GM12801 (cell line): Measurements from ENCODE around the gene BRINP1.

Experiments used
- TF ChIP-seq, protein P1 (sequence below): IDR thresholded peaks from one replicate; pipeline ENCODE4 v1.5.1; 2011; ENCODE audit warnings: control low read depth; ENCODE audit not compliant: insufficient read length; ENCODE audit errors: extremely low read depth

The BRINP1 gene

DNA sequence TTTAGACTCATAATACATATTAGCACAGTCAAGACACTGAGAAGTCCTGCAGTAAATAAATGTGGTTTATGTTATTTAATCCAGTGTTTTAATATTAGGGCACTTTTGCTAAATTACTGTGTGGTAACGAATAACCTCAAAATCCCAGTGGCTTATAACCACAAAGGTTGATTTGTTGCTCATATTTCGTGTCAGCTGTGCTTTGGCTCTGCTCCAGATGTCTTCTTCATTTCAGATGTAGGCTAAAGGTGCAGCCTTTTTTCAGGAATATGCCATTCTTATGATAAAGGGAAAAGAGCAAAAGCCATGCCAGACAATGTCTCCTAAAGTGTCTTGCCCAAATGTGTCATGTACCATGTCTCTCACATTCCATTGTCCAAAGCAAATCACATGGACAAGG lies 144.8 kb downstream of the BRINP1 start:
- TF ChIP-seq, protein P1, sequence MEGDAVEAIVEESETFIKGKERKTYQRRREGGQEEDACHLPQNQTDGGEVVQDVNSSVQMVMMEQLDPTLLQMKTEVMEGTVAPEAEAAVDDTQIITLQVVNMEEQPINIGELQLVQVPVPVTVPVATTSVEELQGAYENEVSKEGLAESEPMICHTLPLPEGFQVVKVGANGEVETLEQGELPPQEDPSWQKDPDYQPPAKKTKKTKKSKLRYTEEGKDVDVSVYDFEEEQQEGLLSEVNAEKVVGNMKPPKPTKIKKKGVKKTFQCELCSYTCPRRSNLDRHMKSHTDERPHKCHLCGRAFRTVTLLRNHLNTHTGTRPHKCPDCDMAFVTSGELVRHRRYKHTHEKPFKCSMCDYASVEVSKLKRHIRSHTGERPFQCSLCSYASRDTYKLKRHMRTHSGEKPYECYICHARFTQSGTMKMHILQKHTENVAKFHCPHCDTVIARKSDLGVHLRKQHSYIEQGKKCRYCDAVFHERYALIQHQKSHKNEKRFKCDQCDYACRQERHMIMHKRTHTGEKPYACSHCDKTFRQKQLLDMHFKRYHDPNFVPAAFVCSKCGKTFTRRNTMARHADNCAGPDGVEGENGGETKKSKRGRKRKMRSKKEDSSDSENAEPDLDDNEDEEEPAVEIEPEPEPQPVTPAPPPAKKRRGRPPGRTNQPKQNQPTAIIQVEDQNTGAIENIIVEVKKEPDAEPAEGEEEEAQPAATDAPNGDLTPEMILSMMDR: no peak

DNA sequence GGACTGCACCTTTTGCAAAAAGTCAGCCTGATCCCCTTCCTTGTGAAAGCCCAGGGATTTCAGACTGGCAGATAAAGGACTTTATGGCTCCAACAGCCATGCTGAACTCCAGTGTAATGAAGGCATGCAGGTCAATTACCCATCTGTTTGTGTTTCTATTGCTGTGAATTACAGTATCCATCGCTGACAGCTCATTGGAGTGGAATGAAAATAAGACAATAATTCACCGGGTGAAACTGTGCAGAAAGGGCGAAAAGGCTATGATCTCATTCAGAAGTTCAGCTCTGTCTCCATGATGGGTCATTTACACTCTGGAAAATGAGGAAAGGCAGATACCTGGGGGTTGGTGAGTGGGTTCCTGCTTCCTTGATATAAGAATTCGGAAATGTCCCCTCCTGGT lies 148.0 kb downstream of the BRINP1 start:
- TF ChIP-seq, protein P1: no peak

DNA sequence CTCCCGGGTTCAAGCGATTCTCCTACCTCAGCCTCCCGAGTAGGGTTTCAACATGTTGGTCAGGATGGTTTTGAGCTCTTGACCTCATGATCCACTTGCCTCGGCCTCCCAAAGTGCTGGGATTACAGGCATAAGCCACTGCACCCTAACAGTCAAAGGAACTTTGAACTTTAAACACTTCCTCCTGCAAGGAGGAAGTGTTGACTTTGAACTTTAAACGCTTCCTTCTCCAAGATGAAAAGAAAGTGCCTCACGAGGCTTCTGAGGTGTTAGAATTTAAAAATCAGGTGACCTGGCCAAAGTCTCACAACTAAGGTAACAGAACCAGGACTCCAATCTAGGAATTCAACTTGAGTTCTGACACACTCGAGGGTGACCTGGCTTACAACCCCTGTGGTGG lies 150.9 kb downstream of the BRINP1 start:
- TF ChIP-seq, protein P1: no peak

DNA sequence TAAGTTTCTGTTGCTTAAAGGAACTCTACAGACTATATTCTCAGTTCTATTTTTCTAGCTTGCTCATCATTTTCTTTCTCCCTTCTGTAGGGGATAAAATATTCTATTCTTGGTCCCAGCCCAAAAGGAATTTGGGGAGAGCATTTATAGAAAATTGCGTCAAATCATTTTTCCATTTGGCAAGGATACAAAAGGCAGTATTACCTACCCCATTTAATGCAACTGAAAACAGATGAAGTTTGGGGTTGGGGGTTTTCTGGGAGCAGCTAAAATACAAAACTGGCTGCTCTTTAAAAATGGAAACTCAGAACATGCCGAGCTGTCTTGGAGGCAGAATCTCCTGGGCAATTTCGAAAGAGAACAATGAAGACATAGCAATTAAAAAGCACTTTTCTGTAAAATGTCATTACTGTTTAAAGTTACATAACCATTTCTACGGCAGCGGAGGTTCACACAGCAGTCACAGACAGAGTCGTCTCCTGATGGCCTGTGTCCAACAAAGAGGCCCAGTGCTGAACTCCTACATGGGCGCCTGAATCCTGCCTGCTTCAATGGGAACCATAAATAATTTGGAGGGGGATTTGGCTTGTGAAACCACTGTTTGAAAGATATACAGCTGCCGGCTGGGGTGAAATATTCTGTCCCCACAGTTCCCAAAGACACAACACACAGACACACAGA lies 152.4 kb downstream of the BRINP1 start:
- TF ChIP-seq, protein P1: no peak

DNA sequence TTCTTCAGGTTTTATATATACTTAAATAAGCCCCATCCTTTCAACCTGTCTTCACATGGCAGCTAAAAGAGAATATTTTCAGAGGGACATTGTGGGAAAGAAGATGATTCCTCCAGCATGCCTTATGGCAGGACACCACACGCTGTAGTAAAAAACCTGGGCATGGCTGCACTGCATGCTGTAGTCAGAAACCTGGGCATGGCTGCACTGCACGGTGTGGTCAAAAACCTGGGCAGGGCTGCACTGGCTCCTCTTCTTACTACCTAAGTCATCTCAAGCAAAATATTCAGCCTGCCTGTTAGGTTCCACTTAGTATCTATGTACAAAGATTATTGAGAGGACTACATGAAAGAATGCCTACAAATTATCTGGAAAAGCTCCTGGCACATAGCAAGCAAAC lies 153.6 kb downstream of the BRINP1 start:
- TF ChIP-seq, protein P1: no peak

DNA sequence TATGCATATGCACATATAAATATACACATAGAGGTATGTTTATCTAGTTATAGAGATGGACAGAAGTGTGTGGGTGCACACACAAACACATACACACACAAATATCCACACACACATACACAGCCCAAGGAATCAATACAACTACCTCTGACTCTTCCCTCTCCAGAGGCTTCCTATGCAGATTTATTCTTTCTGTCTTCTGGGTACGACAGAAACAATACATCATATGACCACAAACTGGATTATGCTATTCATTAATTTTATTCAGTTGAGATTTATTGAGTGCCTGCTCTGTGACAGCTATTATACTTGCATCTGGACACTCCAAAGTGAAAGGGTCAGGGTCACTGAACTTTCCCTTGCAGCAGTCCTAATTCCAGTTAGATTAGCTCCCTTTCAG lies 155.8 kb downstream of the BRINP1 start:
- TF ChIP-seq, protein P1: no peak

DNA sequence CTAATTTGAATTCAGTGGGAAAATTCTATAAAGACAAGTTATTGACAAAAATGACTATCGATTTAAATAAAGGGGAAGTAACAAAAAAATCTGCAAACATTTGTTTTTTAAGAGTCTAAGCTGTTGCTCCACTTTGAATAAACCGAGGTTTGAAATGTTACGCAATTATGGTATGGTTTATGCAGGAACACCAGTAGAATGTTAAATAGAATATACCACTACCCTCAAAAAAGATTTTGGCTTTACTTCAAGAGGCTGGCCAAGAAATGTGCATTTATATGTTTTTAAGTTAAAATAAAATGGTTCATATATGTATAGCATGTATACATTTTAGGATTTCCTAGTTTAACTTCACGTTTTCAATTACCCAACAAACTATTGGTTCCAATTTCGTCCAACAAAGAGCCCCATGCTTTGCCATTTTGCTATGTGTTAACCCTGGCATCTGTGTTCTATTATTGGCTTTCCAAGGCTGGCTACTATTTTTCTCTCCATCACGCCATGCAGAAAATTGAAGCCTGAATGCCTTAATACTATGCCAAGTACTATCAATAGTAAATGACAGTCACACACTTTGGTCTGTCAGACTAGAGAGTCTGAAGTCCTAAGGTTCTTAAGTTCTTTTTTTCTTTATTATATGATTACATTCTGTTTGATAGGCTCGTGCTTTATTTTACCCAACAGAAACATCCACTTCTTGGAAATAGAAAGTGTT lies 171.2 kb downstream of the BRINP1 start:
- TF ChIP-seq, protein P1: no peak
